H1 (cell line): ENCODE data around the gene GRM1.

Source experiments
- CHD2 ChIP-seq: IDR thresholded peaks from 2 replicates; pipeline ENCODE4 v1.6.1; 2012; ENCODE audit warnings: low read length, improper control_type of control experiment
- FOSL1 ChIP-seq: IDR thresholded peaks from 2 replicates; pipeline ENCODE4 v1.6.1; 2011; ENCODE audit warnings: mild to moderate bottlenecking, low read depth, low read length, moderate library complexity; ENCODE audit not compliant: insufficient read depth
- NRF1 ChIP-seq: IDR thresholded peaks from 2 replicates; pipeline ENCODE4 v1.6.1; 2011; ENCODE audit warnings: mild to moderate bottlenecking, low read depth, low read length, improper control_type of control experiment
- POLR2A ChIP-seq, 2 experiments: IDR thresholded peaks; 1 replicate in 1 of 2; 2 replicates in 1 of 2; pipeline ENCODE4 v1.6.1; 2011; ENCODE audit warnings: low read depth in 2 of 2, low read length in 2 of 2, mild to moderate bottlenecking in 2 of 2; ENCODE audit errors: control extremely low read depth in 1 of 2
- RFX5 ChIP-seq: IDR thresholded peaks from 2 replicates; pipeline ENCODE4 v1.6.1; 2011; ENCODE audit warnings: low read depth, low read length, improper control_type of control experiment, borderline replicate concordance
- SP1 ChIP-seq: IDR thresholded peaks from 2 replicates; pipeline ENCODE4 v1.6.1; 2011; ENCODE audit warnings: low read depth, low read length
- TCF12 ChIP-seq: IDR thresholded peaks from 2 replicates; pipeline ENCODE4 v1.6.1; 2011; ENCODE audit warnings: low read depth, mild to moderate bottlenecking, low read length
- TF ChIP-seq, protein P1 (sequence below), 3 experiments: IDR thresholded peaks; 1 replicate in 2 of 3; 2 replicates in 1 of 3; pipeline versions ENCODE4 v1.5.1 to v1.6.1; 2011; ENCODE audit warnings: low read length in 3 of 3, mild to moderate bottlenecking in 3 of 3, inconsistent platforms in 2 of 3, low read depth in 1 of 3, moderate library complexity in 1 of 3; ENCODE audit not compliant: insufficient read depth in 1 of 3; ENCODE audit errors: control extremely low read depth in 1 of 3

DNA sequence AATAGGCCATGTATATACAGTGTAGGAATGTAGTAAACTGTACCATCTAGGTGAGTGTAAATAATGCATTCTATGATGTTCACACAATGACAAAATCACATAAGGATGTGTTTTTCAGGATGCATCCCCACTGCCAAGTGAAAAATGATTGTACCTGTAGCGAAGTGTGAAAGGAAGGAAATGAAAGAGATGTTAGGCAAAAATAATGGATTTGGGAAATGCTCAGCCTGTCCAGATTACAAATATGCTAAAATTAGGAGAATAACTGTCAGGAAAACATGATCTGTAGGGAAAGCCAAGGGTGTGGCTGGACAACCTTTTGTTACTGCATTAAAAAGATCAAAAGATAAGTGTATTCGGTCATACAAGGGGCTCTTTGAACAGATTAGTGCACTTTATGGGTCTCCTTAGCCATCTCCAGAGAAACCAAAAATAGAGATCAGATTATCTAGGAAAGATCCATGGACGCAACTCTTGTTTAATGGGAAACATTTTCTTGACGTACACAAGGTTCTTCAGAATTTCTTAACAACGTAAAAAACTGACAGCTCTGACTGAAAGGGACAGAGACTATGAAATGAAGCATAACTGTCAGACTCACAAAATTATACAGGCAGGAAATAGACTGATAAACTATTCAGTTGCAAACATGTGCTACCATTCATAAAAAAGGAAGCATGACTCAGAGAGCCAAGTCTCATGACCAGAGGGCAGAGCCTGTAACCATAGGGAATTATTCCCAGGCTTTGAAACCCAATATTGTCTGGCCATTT lies 261.1 kb downstream of the GRM1 start:
- TF ChIP-seq NRF1 (no peak), POLR2A (IDR thresholded peaks at IDR 0.05; ENCODE audit: control extremely low read depth in 1 of 2, low read depth in 2 of 2, low read length in 2 of 2) (no peak), CHD2 (no peak), FOSL1 (no peak), TCF12 (no peak), SP1 (no peak), RFX5 (no peak)
- TF ChIP-seq, protein P1, sequence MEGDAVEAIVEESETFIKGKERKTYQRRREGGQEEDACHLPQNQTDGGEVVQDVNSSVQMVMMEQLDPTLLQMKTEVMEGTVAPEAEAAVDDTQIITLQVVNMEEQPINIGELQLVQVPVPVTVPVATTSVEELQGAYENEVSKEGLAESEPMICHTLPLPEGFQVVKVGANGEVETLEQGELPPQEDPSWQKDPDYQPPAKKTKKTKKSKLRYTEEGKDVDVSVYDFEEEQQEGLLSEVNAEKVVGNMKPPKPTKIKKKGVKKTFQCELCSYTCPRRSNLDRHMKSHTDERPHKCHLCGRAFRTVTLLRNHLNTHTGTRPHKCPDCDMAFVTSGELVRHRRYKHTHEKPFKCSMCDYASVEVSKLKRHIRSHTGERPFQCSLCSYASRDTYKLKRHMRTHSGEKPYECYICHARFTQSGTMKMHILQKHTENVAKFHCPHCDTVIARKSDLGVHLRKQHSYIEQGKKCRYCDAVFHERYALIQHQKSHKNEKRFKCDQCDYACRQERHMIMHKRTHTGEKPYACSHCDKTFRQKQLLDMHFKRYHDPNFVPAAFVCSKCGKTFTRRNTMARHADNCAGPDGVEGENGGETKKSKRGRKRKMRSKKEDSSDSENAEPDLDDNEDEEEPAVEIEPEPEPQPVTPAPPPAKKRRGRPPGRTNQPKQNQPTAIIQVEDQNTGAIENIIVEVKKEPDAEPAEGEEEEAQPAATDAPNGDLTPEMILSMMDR (IDR thresholded peaks at IDR 0.05; ENCODE audit: control extremely low read depth in 1 of 3, insufficient read depth in 1 of 3, low read depth in 1 of 3, low read length in 3 of 3) = no peak
